ACHN (cell line): ENCODE data around the gene MIAT.
A peak's percentile ranks its signal among the peaks of the same experiment; 100 is the strongest.

Experiments used
- DNase-seq: peaks from one replicate; pipeline ENCODE4 v3.0.0-alpha.2; 2015
- in situ Hi-C: cut with HindIII; loops from 2 replicates; pipeline ENCODE4 v1.10.0; 2017; ENCODE audit warnings: low sequenced_read_pairs, low pct_ligation_motif_present, low pct_unique_long_range_greater_than_20kb

The MIAT gene

GRCh38 chr22:26660961-26661578, 3.7 kb downstream of the MIAT start:
- no peak for DNase-seq

GRCh38 chr22:26662160-26662559, 4.8 kb downstream of the MIAT start:
- no peak for DNase-seq
- in situ Hi-C loops, result no loop called here

More at GRCh38 chr22:26660961-26661578, 3.7 kb downstream of the MIAT start:
- in situ Hi-C loops, result no loop called here

GRCh38 chr22:26663374-26663923, 6.1 kb downstream of the MIAT start:
- DNase-seq, result no peak
- in situ Hi-C loops, result no loop called here

GRCh38 chr22:26665813-26666231, 8.4 kb downstream of the MIAT start:
- DNase-seq, result no peak
- in situ Hi-C loops, result no loop called here

GRCh38 chr22:26667140-26667539, 9.8 kb downstream of the MIAT start:
- DNase-seq, result no peak
- in situ Hi-C loops, result no loop called here

- DNase-seq, result peak; percentile 58
- in situ Hi-C loops, result no loop called here
Observed at GRCh38 chr22:26669060-26669481, 11.7 kb downstream of the MIAT start.

GRCh38 chr22:26670459-26670858, 13.1 kb downstream of the MIAT start:
- in situ Hi-C loops, result no loop called here

GRCh38 chr22:26671317-26672059, 14.1 kb downstream of the MIAT start:
- in situ Hi-C loops, result no loop called here
- DNase-seq, result peak; percentile 50

More at GRCh38 chr22:26670459-26670858, 13.1 kb downstream of the MIAT start:
- DNase-seq, result no peak

- in situ Hi-C loops, result no loop called here
- no peak for DNase-seq
Observed at GRCh38 chr22:26672060-26672471, 14.7 kb downstream of the MIAT start.

GRCh38 chr22:26672590-26673468, 15.4 kb downstream of the MIAT start:
- DNase-seq, result peak; percentile 91
- in situ Hi-C loops, result no loop called here

- no peak for DNase-seq
- in situ Hi-C loops, result no loop called here
Observed at GRCh38 chr22:26673486-26673885, 16.1 kb downstream of the MIAT start.

- no peak for DNase-seq
- in situ Hi-C loops, result no loop called here
Observed at GRCh38 chr22:26674211-26675190, 17.1 kb downstream of the MIAT start.

GRCh38 chr22:26675687-26676268, 18.4 kb downstream of the MIAT start:
- in situ Hi-C loops, result no loop called here
- no peak for DNase-seq

- in situ Hi-C loops, result no loop called here
- no peak for DNase-seq
Observed at GRCh38 chr22:26677217-26677616, 19.8 kb downstream of the MIAT start.

- DNase-seq, result peak; percentile 76
- in situ Hi-C loops, result no loop called here
Observed at GRCh38 chr22:26679003-26679629, 21.7 kb downstream of the MIAT start.

GRCh38 chr22:26680485-26680884, 23.1 kb downstream of the MIAT start:
- in situ Hi-C loops, result no loop called here
- DNase-seq, result no peak

- peak; percentile 56 for DNase-seq
- in situ Hi-C loops, result no loop called here
Observed at GRCh38 chr22:26681395-26681821, 24.0 kb downstream of the MIAT start.
